NCI-H2196 (cell line): Measurements from ENCODE around the gene FRMD4A.

Experiments used
- DNase-seq: peaks from one replicate; lab custom pipeline; 2025; ENCODE audit not compliant: unreplicated experiment; lab: John Stamatoyannopoulos, UW

FRMD4A gene

DNA sequence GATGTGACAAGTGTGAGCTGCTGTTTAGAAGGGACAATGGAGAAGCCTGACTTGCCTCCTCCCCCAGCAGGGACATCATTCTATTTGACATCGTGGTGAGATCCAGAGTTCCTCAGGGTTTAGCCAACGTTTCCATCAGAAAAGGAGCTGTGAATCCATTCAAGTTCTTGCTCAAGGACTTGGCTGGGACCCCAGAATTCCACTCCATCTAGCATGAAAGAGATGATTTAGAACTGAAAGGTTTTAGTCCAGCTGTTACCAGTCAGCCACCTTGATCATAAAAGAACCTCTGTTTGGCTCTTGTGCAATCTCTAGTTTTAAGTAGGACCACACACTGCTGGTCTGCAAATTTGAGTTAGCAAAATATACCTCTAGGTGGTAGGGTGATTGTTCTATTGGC lies 337.6 kb downstream of the FRMD4A start:
- no peak for DNase-seq

DNA sequence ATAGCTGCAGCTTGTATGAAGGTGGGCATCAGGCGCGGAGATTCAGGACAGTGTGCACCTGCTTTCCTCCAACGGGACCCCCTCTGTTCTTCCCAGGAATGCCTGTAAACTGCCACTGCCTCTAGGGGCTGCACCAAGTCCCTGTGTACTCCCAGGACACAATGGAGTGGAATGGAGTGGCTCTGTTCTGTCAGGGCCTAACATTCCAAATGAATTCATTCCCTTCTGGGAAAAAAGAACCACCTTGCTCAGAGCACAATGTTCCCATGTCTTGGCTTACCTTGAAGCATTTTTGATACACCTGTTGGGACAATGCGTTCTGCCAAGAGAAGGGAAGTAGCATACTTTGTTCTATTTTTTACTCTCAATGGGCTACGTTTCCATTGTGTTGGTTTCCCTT lies 339.4 kb downstream of the FRMD4A start:
- no peak for DNase-seq

DNA sequence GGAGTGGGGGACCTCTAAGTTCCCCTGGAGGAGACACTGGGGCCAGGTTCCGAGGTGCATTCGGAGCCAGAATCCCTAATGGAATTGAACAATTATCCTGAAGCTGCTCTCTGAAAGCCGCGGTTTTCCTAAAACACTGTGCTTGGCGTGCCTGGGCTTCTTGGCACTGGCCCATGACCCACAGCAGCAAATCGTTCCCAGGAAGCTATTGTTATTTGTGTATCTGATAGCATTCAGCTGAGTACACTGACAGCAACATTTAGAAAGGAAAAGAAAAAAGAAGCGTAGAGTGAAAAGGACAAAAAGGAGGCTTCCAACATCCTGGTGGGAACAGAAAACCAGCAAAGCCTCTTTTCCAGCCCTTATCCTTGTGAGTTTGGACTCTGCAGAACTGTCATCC lies 339.8 kb downstream of the FRMD4A start:
- no peak for DNase-seq

DNA sequence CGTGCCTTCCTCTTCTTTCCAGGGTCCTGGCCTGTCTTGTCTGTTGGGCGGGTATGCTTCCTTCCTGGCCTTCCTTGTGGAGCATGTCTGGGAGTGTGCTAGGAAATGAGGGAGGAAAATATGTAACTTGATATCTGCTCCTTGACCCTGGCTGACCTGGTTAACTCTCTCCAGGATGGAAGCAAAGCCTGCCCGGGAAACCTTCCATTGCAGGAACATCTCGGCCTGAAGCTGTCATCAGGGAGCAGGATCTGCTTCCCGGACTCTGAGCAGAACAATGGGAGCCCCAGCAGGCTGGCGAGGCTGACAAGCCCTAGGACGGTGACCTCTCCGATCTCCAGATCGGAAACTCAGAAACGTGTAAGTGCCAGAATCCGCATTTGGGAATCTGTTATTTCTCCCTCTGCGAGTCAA lies 340.3 kb downstream of the FRMD4A start:
- no peak for DNase-seq

DNA sequence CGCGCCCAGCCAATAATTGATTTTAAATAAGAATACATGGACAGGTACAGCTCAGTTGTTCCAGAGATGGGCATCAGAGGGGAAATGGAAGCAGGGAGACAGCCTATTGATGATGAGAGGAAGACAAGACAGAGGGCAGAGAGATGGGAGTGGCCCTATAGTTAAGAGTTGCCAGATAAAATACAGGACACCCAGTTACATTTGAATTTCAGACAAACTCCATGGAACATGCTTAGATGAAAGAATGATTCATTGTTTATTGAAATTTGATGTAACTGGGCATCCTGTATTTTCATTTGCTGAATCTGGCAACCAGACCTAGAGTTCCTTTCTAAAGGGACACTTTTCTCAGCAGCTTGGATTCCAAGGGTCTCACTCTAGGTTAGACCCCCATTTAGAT lies 341.1 kb downstream of the FRMD4A start:
- DNase-seq: no peak

DNA sequence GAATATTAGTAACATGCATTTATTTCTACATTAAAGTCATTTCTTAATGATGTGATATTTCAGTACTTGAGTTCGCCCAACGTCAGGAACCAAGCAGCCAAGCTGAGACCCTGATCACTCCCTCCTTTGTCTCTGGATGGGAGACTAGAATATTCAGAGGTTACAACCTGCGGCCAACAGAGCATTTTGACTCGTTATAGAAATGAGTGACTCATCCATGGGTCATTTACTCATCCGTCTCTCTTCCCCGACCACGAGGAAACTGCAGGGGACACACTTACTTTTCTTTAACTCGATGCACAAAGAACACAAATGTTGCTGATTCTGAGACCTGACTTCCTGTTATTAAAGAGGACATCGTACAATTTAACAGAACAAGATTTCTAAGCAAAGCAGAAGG lies 343.3 kb downstream of the FRMD4A start:
- no peak for DNase-seq

DNA sequence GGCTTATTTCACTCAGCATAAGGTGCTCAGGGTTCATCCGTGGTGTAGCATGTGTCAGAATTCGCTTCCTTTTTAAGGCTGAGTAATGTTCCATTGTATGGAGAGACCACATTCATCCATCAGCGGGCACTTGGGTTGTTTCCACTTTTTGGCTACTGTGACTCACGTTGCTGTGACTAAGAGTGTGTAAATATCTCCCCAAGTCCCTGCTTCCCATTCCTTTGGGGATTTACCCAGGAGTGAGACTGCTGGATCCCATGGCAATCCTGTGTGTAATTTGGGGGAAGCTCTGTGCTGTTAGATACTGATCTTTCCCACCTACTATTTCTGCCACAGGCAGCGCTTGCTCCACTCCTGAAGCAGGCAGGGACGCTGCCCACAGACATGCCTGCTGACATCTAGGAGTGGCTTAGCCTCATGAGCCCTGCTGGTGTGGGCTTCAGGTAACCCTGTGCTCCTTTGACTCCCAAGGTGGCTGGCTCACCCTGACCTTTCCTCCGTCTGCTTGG lies 346.0 kb downstream of the FRMD4A start:
- DNase-seq: no peak

DNA sequence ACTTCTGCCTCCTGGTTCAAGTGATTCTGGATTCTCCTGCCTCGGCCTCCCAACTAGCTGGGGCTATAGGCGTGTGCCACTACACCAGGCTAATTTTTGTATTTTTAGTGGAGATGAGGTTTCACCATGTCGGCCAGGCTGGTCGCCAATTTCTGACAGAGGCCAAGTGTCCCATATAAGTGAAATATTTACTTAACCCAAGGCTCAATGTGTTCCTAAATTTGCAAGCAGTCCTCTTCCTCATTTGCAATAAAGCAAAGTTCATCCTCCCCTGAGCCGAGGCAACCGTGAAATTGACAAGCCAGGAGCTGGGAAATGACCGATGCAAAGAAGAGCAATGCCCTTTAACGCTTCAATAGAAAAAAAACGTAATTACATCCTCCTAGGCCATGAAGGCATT lies 347.7 kb downstream of the FRMD4A start:
- no peak for DNase-seq

DNA sequence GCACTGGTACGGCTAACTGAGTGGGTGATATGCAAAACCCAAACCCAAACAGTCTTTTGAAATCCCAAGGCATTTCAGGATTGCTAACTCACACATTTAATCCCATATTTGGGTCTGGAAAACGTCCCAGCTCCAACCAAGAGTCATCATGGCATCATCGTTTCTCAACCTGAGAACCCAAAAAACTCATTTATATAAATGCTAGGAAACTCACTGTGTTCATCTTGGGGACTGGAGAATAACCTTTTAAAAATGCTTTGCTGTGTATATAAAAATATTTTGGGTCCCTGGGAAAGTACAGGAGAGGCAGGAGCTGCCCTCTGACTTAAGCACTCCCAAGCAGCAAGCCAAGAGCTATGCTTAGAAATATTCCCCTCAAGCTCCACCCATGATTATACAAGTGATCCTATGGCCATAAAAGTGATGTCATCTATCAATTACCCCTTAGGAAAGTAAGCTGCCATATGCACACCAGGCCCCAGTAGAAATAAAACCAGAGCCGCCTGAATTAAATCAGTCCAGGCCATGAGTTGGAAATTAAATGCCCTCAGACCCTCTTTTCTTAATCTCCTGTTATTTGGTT lies 352.1 kb downstream of the FRMD4A start:
- DNase-seq: no peak

DNA sequence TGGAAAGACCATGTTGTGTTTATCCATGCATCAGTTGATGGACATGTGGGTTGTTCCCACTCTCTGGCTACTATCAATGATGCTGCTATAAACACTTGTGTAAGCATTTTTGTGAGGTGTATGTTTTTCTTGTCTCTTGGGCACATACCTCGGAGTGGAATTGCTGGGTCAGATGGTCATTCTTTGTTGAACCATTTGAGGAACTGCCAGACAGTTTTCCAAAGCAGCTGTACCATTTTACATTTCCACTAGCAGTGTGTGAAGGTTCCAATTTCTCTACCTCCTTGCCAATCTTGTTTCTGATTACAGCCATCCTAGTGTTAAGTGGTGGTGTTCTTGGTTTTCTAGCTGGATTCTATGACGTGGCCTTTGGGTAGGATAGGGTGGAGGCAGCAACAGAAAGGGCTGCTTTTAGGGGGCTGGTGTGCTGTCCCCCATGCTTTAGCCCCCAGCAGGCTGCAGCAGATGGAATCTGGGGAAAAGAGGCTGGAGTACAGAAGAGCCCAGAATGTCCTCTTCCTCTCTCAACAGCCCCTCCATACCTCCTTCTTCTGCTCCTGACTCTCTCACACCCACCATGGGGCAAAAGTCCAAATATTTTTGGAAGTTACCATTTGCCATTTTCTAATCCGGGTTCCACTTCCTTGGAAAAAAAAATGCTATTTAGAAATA lies 352.7 kb downstream of the FRMD4A start:
- no peak for DNase-seq

DNA sequence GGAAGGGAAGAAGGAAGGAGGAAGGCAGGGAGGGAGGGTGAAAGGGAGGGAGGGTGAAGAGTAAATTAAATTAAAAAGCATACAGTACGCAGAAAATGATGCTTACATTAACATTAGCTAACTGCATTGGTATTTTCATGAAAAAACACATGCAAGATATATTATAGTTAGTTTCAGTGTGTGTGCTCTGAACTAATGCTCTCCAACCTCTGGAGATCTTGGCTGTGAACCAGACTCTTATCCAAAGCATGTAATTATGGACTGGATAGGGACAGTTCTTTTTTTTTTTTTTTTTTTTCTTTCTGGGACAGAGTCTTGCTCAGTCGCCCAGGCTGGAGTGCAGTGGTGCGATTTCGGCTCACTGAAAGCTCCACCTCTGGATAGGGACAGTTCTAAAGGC lies 357.0 kb downstream of the FRMD4A start:
- no peak for DNase-seq

DNA sequence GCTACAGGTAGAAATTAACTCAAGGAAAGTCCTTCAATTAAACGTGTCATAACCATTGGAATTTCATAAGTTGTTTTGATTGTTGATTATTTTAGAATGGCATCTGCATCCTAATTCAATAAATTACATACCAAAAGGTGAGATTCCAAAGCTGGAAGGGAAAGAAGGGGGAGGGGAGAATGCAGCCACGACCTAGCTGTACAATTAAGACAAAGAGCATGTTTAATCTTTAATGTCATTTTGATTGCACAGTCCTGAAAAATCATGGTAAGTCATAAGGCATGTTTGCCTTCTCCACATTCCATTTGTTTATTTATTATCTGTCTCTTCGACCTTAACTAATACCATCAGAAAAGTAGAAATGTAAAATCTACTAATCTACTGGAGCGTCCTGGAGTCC lies 358.1 kb downstream of the FRMD4A start:
- DNase-seq: no peak

DNA sequence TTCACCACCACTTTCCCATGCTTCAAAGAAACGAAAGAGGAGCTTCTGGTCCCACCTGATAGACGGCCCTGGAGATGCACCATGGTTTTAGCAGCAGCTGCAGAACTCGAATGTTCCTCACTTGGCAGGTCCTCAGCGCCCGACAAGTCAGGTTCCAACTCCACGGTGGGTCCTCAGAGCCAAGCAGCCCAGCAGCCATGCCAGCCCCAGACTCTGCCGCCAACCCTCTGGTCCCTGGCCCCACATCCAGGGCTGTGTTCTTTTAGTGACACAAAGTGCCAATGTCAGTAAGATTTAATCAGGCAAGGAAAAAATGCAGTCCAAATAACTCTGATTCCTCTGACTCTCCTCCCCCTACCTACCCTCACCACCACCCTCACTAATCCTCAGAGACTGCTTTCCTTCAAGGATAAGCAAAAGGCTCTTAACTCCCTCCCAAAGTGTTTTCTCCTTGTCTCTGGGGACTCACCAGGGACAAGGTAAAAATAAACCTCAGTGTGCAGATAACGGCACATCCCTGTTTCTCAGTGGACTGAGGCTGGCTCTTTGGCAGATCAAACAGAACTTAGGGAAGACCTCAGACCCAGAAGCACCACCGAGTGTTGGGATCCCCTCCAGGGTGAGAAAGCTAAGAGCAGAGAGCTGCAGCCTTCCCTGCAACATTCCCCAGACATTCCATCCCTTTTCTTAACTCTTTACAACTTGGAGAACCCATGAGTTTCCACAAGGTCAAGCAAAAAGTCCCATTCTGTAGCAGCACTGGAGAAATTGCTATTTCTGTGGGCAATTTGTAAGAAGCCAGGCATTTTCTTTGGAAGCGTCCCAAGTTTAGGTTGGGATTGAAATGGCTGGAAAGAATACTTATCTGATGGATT lies 358.9 kb downstream of the FRMD4A start:
- no peak for DNase-seq

DNA sequence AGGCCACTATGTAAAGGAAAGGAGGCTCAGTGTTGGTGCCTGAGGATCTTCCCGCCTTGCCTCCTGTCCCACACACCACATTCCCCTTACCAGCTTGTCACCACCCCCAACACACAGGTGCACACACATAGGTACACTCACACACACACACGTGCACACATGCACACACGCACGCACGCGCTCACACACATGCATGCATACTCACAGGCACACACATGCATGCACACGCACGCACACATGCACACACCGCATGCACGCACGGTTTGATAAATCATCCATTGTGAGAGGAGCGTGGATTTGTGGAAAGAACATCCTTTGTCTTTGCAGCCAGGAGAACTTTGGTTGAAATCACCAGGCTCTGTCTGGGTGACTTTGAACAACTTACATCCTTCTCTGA lies 359.8 kb downstream of the FRMD4A start:
- no peak for DNase-seq

DNA sequence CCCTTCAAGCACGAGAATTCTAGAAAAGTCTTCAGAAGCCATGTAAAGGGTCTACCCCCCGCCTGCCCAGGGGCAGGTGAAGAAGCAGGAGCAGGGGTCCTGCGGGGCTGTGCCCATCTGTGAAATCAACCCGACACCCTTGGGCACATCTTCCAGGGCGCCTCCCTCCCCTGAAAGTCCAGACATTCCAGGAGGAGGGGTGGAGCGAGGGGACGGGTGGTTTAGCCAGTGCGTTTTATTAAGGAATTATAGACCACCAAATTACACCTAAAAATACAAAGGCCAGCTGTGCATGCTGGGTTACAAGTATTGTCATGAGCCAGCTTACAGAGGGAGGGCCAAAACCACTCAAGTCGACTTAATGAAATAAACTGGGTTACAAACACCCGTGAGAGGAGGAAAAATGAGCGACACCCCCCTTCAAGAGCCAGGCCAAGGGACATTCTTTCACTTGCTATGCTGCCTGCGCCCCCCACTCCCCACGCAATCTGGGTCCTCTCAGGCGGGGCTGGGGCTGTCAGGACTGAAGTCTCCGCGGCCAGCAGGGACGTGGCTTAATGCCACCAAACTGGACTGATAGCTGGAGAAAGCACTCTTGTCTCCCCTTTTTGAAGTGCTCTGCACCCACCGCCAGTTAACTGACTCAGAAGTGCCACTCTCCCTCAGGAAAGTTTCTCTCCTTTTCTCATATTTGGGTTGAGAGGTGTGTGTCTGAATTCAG lies 360.3 kb downstream of the FRMD4A start:
- DNase-seq: no peak

DNA sequence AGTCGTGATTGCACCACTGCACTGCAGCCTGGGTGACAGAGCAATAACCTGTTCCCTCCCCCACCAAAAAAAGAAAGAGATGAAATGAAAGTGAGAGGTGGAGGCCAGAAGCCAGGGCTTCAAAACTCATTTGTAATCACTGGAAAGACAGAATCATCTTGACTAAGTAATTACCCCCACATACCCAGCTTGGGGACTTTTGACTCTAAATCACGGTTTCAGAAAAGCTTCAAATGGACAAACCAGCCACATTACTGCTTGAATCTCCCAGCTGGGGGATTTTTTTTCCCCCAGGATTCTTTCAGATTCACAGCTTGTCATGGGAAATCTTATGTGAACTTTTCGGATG lies 361.0 kb downstream of the FRMD4A start:
- no peak for DNase-seq

DNA sequence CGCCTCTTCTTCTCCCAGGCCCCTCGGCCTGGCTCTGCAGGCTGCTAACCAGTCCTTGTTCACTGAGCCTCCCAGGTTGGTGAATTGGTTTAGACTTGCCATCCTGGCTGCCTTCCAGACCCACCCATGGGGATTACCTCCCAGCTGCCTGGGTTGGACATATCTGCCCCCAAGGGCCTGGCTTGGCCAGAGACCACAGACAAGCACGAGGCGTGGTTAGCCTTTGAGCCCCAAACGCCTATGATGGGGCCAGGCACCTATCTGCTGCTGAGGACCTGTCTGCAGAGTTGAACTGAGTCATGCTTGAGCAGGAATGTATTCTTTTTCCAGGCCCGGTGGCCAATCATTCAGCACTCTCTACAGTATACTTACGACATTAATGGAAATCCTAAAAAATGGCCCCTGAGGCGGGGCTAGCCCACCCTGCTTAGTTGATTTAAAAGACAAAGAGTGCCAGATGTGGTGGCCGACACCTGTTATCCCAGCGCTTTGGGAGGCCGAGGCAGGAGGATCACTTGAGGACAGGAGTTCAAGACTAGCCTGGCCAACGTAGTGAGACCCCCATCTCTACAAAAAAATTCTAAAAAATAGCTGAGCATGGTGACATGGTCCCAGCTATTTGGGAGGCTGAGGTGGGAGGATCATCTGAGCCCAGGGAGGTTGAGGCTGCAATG lies 361.5 kb downstream of the FRMD4A start:
- DNase-seq: no peak

DNA sequence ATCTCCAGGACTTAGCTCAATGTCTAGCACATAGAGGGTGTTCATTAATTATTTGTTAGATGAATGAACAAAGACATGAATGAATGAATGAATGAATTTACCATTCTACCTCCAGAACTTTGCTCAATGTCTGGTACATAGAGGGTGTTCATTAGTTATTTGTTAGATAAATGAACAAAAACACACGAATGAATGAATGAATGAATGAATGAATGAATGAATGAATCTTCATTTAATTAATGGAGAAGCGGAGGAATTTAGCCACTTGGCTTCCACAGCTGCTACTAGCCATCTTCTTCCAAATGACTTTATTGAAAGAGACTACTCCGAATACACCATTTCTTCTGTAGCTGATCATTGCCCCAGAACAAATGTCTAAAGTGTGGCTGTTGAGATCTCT lies 368.9 kb downstream of the FRMD4A start:
- no peak for DNase-seq

DNA sequence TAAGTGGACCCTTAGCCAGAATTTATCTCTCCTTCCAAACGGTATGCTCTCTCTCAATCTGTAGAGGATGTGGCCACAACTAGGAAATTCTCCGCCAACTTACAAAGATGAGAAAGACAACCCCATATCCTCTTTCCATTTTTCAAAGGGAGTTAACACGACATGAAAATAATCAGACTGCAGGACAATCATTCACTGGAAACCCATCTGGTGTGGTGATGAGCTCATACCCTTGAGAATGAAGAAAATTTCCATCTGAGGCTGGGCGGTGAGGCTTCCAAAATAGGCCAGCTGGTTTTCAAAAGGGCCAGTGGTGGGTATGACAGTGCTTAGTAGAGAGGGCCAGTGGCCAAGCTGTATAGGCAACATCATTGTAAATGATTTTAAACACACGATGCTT lies 369.6 kb downstream of the FRMD4A start:
- DNase-seq: no peak

DNA sequence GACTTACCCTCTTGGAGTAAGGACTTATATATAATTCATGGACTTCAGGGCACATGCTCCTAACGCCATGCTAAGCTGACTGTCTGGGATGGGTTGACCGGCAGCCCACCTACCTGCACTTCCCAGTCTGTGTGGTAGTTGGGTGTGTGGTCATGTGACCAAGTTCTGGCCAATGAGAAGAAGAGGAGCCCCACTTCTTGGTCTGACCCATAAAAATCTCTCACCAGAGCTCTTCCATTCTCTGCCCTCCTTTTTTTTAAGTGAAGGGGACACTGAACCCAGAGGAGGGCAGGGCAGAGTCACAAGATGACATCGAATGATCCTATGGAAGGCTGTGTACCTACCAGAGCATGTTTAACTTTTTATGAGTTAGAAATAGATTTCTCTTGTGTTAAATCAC lies 370.1 kb downstream of the FRMD4A start:
- DNase-seq: no peak
